Measurements from ENCODE around the gene TNS3. TPM values are rescaled to one million over a fixed set of nuclear protein-coding genes. Genes with fewer than 3 reads are reported as not detected.

Gene TNS3
- total RNA-seq, 1 donor from 2014 or later, result 452 TPM

DNA sequence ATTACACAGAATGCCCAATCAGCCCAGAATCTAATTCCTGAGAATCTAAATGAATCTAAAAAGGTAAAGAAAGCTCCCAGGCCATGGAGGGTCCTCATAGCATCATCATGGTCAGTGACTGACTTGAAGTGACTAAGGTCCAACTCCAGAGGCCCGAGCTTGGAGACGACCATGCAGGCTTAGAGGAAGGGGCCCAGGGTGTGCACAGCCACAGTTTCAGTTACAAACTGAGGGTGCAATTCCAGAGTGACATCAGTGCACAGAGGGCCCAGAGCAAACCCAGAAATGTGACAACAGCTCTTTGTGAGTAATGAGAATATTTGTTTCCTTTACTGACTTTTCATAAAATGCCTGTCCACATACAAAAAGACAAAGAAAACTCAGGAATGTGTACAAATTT is 170.0 kb downstream of the TNS3 start:
- TF ChIP-seq, protein P1, sequence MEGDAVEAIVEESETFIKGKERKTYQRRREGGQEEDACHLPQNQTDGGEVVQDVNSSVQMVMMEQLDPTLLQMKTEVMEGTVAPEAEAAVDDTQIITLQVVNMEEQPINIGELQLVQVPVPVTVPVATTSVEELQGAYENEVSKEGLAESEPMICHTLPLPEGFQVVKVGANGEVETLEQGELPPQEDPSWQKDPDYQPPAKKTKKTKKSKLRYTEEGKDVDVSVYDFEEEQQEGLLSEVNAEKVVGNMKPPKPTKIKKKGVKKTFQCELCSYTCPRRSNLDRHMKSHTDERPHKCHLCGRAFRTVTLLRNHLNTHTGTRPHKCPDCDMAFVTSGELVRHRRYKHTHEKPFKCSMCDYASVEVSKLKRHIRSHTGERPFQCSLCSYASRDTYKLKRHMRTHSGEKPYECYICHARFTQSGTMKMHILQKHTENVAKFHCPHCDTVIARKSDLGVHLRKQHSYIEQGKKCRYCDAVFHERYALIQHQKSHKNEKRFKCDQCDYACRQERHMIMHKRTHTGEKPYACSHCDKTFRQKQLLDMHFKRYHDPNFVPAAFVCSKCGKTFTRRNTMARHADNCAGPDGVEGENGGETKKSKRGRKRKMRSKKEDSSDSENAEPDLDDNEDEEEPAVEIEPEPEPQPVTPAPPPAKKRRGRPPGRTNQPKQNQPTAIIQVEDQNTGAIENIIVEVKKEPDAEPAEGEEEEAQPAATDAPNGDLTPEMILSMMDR (IDR thresholded peaks at IDR 0.05; ENCODE audit: unreplicated experiment), result no peak
- Mint-ChIP-seq H3K36me3 (peaks cover 48% of the 10 kb centered on the region), H3K9me3 (no peaks in the 10 kb centered on the region), H3K27ac (peak overlapping the region; percentile 64), H3K4me1 (peaks cover 16% of the 10 kb centered on the region), H3K27me3 (ENCODE audit: low read depth) (no peaks in the 10 kb centered on the region), H3K4me3 (no peak overlapping the region)
- no peak for DNase-seq (ENCODE audit: low spot score in 2 of 2, unreplicated experiment in 2 of 2)

- peaks cover 20% of the 10 kb centered on the region for H3K4me1 Mint-ChIP-seq
- H3K27me3 Mint-ChIP-seq (ENCODE audit: low read depth), result no peaks in the 10 kb centered on the region
- no peak for DNase-seq (ENCODE audit: low spot score in 2 of 2, unreplicated experiment in 2 of 2)
- peaks cover 48% of the 10 kb centered on the region for H3K36me3 Mint-ChIP-seq
- no peak overlapping the region for H3K4me3 Mint-ChIP-seq
- H3K9me3 Mint-ChIP-seq, result no peaks in the 10 kb centered on the region
- peak overlapping the region; percentile 64 for H3K27ac Mint-ChIP-seq
- TF ChIP-seq, protein P1 (IDR thresholded peaks at IDR 0.05; ENCODE audit: unreplicated experiment), result no peak
These were observed 170.5 kb downstream of the TNS3 start for GRCh38 chr7:47411281-47411869.

DNA sequence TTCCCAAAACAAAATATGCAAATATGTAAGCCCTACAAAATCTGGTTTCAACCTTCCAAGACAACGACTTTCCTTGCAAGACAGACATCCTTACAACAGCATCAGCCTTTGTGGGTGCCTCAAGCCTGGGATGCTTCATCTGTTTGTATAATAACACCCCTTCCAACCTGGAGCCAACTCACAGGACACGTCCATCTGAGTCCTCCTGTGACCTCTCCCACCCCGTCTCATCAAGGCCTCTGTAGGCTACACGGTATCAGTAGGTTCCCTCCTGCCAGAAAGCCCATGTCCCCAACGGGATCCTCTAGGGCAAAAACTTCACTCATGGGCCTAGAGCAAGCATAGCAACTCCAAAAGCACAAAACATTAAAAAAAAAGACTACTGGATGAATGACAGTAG is 173.2 kb downstream of the TNS3 start:
- Mint-ChIP-seq H3K9me3 (no peaks in the 10 kb centered on the region), H3K4me3 (no peak overlapping the region), H3K27ac (peak overlapping the region; percentile 57), H3K4me1 (peaks cover 28% of the 10 kb centered on the region), H3K36me3 (peaks cover 41% of the 10 kb centered on the region), H3K27me3 (ENCODE audit: low read depth) (no peaks in the 10 kb centered on the region)
- TF ChIP-seq, protein P1 (IDR thresholded peaks at IDR 0.05; ENCODE audit: unreplicated experiment), result no peak
- DNase-seq (ENCODE audit: low spot score in 2 of 2, unreplicated experiment in 2 of 2), result no peak

GRCh38 chr7:47407821-47408674 is 173.9 kb downstream of the TNS3 start:
- TF ChIP-seq, protein P1 (IDR thresholded peaks at IDR 0.05; ENCODE audit: unreplicated experiment), result no peak
- Mint-ChIP-seq H3K27ac (peak overlapping the region; percentile 73), H3K4me1 (peaks cover 33% of the 10 kb centered on the region), H3K27me3 (ENCODE audit: low read depth) (no peaks in the 10 kb centered on the region), H3K4me3 (no peak overlapping the region), H3K36me3 (peaks cover 39% of the 10 kb centered on the region), H3K9me3 (no peaks in the 10 kb centered on the region)
- no peak for DNase-seq (ENCODE audit: low spot score in 2 of 2, unreplicated experiment in 2 of 2)

GRCh38 chr7:47407136-47407535 is 174.8 kb downstream of the TNS3 start:
- H3K9me3 Mint-ChIP-seq, result no peaks in the 10 kb centered on the region
- peaks cover 33% of the 10 kb centered on the region for H3K4me1 Mint-ChIP-seq
- TF ChIP-seq, protein P1 (IDR thresholded peaks at IDR 0.05; ENCODE audit: unreplicated experiment), result no peak
- peak overlapping the region; percentile 73 for H3K27ac Mint-ChIP-seq
- no peak overlapping the region for H3K4me3 Mint-ChIP-seq
- no peak for DNase-seq (ENCODE audit: low spot score in 2 of 2, unreplicated experiment in 2 of 2)
- H3K36me3 Mint-ChIP-seq, result peaks cover 39% of the 10 kb centered on the region
- no peaks in the 10 kb centered on the region for H3K27me3 Mint-ChIP-seq (ENCODE audit: low read depth)

All from mesothelial cell of epicardium (in vitro differentiated cells).